Measurements from ENCODE around the gene CFAP221.

GRCh38 chr2:119523952-119524694 lies 20.1 kb upstream of the CFAP221 start, which contains the start of gene SCTR:
- TF ChIP-seq ZNF274 (IDR thresholded peaks at IDR 0.05; ENCODE audit: low read depth, low read length), result no peak
- no peak for TF ChIP-seq YY1 (IDR thresholded peaks at IDR 0.05; ENCODE audit: insufficient read depth, insufficient read length)

Data from NT2/D1 (cell line).